ENCODE results near the gene ARFRP1. TPM values are rescaled to one million over a fixed set of nuclear protein-coding genes. Genes with fewer than 3 reads are reported as not detected.

ARFRP1 gene
- total and polyA plus RNA-seq, 2 of the 13 experiments (the other 11 are each of a cell fraction or from before 2014, with no cell fraction given), result 32.0 to 51.1 TPM

GRCh38 chr20:63696628-63697356 is 11.0 kb downstream of the ARFRP1 start, which contains the start of gene TNFRSF6B (continued):
- TF ChIP-seq HMGA1 (CRISPR knock-in tag; conservative IDR thresholded peaks at IDR 0.05), result no peak
- no peak for TF ChIP-seq KLF11 (CRISPR knock-in tag; IDR thresholded peaks at IDR 0.05)
- TF ChIP-seq ZBTB34 (CRISPR knock-in tag; IDR thresholded peaks at IDR 0.05), result no peak
- TF ChIP-seq ZBTB2 (CRISPR knock-in tag; IDR thresholded peaks at IDR 0.05; ENCODE audit: low read depth), result peak; percentile 48; the same call in 1 of the 2 replicates
- TF ChIP-seq SRF (IDR thresholded peaks at IDR 0.05; ENCODE audit: low read depth, low read length), result no peak
- no peak for TF ChIP-seq PCBP2 (optimal IDR thresholded peaks at IDR 0.05; ENCODE audit: low read depth, low read length, poor library complexity, severe bottlenecking)
- TF ChIP-seq ZFP37 (CRISPR knock-in tag; IDR thresholded peaks at IDR 0.05; ENCODE audit: borderline replicate concordance), result no peak
- TF ChIP-seq GFI1 (CRISPR knock-in tag; IDR thresholded peaks at IDR 0.05; ENCODE audit: borderline replicate concordance), result no peak
- 0 out of 2 replicates have a peak, but pooled peaks have one; percentile 42 for TF ChIP-seq ZSCAN20 (CRISPR knock-in tag; IDR thresholded peaks at IDR 0.05; ENCODE audit: borderline replicate concordance)
- no peak for TF ChIP-seq KDM5A (IDR thresholded peaks at IDR 0.05; ENCODE audit: borderline replicate concordance, low read length)
- TF ChIP-seq IRX3 (CRISPR knock-in tag; IDR thresholded peaks at IDR 0.05; ENCODE audit: borderline replicate concordance, low read depth), result no peak; the same call in 1 of the 2 replicates
- no peak for TF ChIP-seq NFATC3 (CRISPR knock-in tag; IDR thresholded peaks at IDR 0.05)
- no peak for TF ChIP-seq CENPBD1 (CRISPR knock-in tag; IDR thresholded peaks at IDR 0.05; ENCODE audit: borderline replicate concordance, low read depth)
- no peak for TF ChIP-seq GLI4 (CRISPR knock-in tag; IDR thresholded peaks at IDR 0.05; ENCODE audit: borderline replicate concordance)
- TF ChIP-seq XBP1 (CRISPR knock-in tag; IDR thresholded peaks at IDR 0.05), result no peak
- no peak for TF ChIP-seq GRHL1 (CRISPR knock-in tag; conservative IDR thresholded peaks at IDR 0.05)
- TF ChIP-seq TAF15 (IDR thresholded peaks at IDR 0.05; ENCODE audit: low read depth, low read length, poor library complexity, severe bottlenecking), result no peak
- 0 out of 2 replicates have a peak, but pooled peaks have one; percentile 14 for TF ChIP-seq TAF1 (CRISPR knock-in tag; IDR thresholded peaks at IDR 0.05)
- no peak for TF ChIP-seq ZNF615 (CRISPR knock-in tag; IDR thresholded peaks at IDR 0.05; ENCODE audit: borderline replicate concordance)
- TF ChIP-seq ZNF598 (CRISPR knock-in tag; IDR thresholded peaks at IDR 0.05; ENCODE audit: borderline replicate concordance), result no peak
- TF ChIP-seq ELF1 (CRISPR knock-in tag; IDR thresholded peaks at IDR 0.05), result peak; percentile 22; the same call in 1 of the 2 replicates
- TF ChIP-seq JUN (CRISPR knock-in tag; IDR thresholded peaks at IDR 0.05), result no peak
- TF ChIP-seq MYNN (CRISPR knock-in tag; IDR thresholded peaks at IDR 0.05; ENCODE audit: low read depth), result no peak
- TF ChIP-seq POLR2AphosphoS5 (IDR thresholded peaks at IDR 0.05; ENCODE audit: low read depth, low read length), result peak; percentile 51; the same call in 1 of the 2 replicates
